HG03565 (cell line): ENCODE results near the gene AKAP9.
"Not testable (repeated sequence)": the region's sequence is repeated elsewhere in the genome, so short reads cannot be mapped to it uniquely, and the experiment has no call there.

Experiments used
- ATAC-seq: cut with Tn5 transposase; IDR thresholded peaks from one replicate; pipeline ENCODE4 v1.9.1; 2021; ENCODE audit warnings: mild to moderate bottlenecking, moderate library complexity; ENCODE audit not compliant: unreplicated experiment

Gene AKAP9

GRCh38 chr7:92006046-92006445 is 65.4 kb downstream of the AKAP9 start:
- ATAC-seq = no peak

GRCh38 chr7:92010215-92010614 is 69.6 kb downstream of the AKAP9 start:
- ATAC-seq = no peak

GRCh38 chr7:92013611-92014010 is 72.9 kb downstream of the AKAP9 start:
- ATAC-seq = no peak

GRCh38 chr7:92020636-92021035 is 80.0 kb downstream of the AKAP9 start:
- no peak for ATAC-seq

GRCh38 chr7:92025260-92025659 is 84.6 kb downstream of the AKAP9 start:
- ATAC-seq = no peak

GRCh38 chr7:92026635-92027034 is 86.0 kb downstream of the AKAP9 start:
- not testable (repeated sequence) for ATAC-seq

GRCh38 chr7:92027128-92027527 is 86.5 kb downstream of the AKAP9 start:
- not testable (repeated sequence) for ATAC-seq

GRCh38 chr7:92028226-92028625 is 87.6 kb downstream of the AKAP9 start:
- ATAC-seq = no peak

- no peak for ATAC-seq
Observed at GRCh38 chr7:92028686-92029085, 88.0 kb downstream of the AKAP9 start.

- no peak for ATAC-seq
Observed at GRCh38 chr7:92034116-92034515, 93.5 kb downstream of the AKAP9 start.

- no peak for ATAC-seq
Observed at GRCh38 chr7:92035576-92035975, 94.9 kb downstream of the AKAP9 start.

- ATAC-seq = no peak
Observed at GRCh38 chr7:92039900-92040299, 99.2 kb downstream of the AKAP9 start.

- no peak for ATAC-seq
Observed at GRCh38 chr7:92042056-92042737, 101.5 kb downstream of the AKAP9 start.

GRCh38 chr7:92043098-92043497 is 102.4 kb downstream of the AKAP9 start:
- no peak for ATAC-seq

- ATAC-seq = no peak
Observed at GRCh38 chr7:92043637-92044036, 103.0 kb downstream of the AKAP9 start.

- no peak for ATAC-seq
Observed at GRCh38 chr7:92044148-92044547, 103.5 kb downstream of the AKAP9 start.

- ATAC-seq = no peak
Observed at GRCh38 chr7:92044940-92045339, 104.3 kb downstream of the AKAP9 start.

GRCh38 chr7:92051655-92052054 is 111.0 kb downstream of the AKAP9 start:
- no peak for ATAC-seq

GRCh38 chr7:92052159-92052558 is 111.5 kb downstream of the AKAP9 start:
- ATAC-seq = no peak

GRCh38 chr7:92052684-92053083 is 112.0 kb downstream of the AKAP9 start:
- no peak for ATAC-seq

GRCh38 chr7:92053312-92053711 is 112.7 kb downstream of the AKAP9 start:
- ATAC-seq = no peak

GRCh38 chr7:92056286-92056685 is 115.6 kb downstream of the AKAP9 start:
- ATAC-seq = no peak

GRCh38 chr7:92057375-92057774 is 116.7 kb downstream of the AKAP9 start:
- ATAC-seq = no peak
